IMR-90 (cell line): ENCODE results near the gene CDC42BPG.

Source experiments
- BHLHE40 ChIP-seq: fragments of 150-350 bp; IDR thresholded peaks from 2 replicates; pipeline ENCODE4 v1.6.1; 2016; ENCODE audit warnings: mild to moderate bottlenecking, low read depth, low read length
- CEBPB ChIP-seq: IDR thresholded peaks from 2 replicates; pipeline ENCODE4 v1.6.1; 2012; ENCODE audit warnings: low read depth, low read length, improper control_type of control experiment
- FOS ChIP-seq: fragments of 150-350 bp; IDR thresholded peaks from 2 replicates; pipeline ENCODE4 v1.6.1; 2016; ENCODE audit warnings: low read depth, low read length
- MAFK ChIP-seq: IDR thresholded peaks from 2 replicates; pipeline ENCODE4 v1.6.1; 2012; ENCODE audit warnings: low read depth, low read length, improper control_type of control experiment
- MAZ ChIP-seq: IDR thresholded peaks from 2 replicates; pipeline ENCODE4 v1.6.1; 2012; ENCODE audit warnings: low read depth, mild to moderate bottlenecking, low read length, improper control_type of control experiment, moderate library complexity, borderline replicate concordance
- MXI1 ChIP-seq: IDR thresholded peaks from 2 replicates; pipeline ENCODE4 v1.6.1; 2012; ENCODE audit warnings: low read depth, mild to moderate bottlenecking, low read length, moderate library complexity, borderline replicate concordance
- POLR2A ChIP-seq: IDR thresholded peaks from 2 replicates; pipeline ENCODE4 v1.6.1; 2012; ENCODE audit warnings: mild to moderate bottlenecking, low read depth, low read length
- RAD21 ChIP-seq: IDR thresholded peaks from 2 replicates; pipeline ENCODE4 v1.6.1; 2012; ENCODE audit warnings: low read length, improper control_type of control experiment
- RCOR1 ChIP-seq: IDR thresholded peaks from 2 replicates; pipeline ENCODE4 v1.6.1; 2012; ENCODE audit warnings: mild to moderate bottlenecking, low read length, improper control_type of control experiment; ENCODE audit not compliant: insufficient replicate concordance
- TF ChIP-seq, protein P1 (sequence below): conservative IDR thresholded peaks from 2 replicates; pipeline ENCODE4 v1.5.1; 2012; ENCODE audit warnings: mild to moderate bottlenecking, low read depth, low read length, improper control_type of control experiment
- TF ChIP-seq, protein P2 (sequence below): fragments of 150-350 bp; IDR thresholded peaks from 2 replicates; pipeline ENCODE4 v1.6.1; 2016; ENCODE audit warnings: low read depth, mild to moderate bottlenecking, low read length, moderate library complexity, borderline replicate concordance

- TF ChIP-seq, protein P1, sequence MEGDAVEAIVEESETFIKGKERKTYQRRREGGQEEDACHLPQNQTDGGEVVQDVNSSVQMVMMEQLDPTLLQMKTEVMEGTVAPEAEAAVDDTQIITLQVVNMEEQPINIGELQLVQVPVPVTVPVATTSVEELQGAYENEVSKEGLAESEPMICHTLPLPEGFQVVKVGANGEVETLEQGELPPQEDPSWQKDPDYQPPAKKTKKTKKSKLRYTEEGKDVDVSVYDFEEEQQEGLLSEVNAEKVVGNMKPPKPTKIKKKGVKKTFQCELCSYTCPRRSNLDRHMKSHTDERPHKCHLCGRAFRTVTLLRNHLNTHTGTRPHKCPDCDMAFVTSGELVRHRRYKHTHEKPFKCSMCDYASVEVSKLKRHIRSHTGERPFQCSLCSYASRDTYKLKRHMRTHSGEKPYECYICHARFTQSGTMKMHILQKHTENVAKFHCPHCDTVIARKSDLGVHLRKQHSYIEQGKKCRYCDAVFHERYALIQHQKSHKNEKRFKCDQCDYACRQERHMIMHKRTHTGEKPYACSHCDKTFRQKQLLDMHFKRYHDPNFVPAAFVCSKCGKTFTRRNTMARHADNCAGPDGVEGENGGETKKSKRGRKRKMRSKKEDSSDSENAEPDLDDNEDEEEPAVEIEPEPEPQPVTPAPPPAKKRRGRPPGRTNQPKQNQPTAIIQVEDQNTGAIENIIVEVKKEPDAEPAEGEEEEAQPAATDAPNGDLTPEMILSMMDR = no peak
- TF ChIP-seq MXI1 = no peak
- TF ChIP-seq, protein P2, sequence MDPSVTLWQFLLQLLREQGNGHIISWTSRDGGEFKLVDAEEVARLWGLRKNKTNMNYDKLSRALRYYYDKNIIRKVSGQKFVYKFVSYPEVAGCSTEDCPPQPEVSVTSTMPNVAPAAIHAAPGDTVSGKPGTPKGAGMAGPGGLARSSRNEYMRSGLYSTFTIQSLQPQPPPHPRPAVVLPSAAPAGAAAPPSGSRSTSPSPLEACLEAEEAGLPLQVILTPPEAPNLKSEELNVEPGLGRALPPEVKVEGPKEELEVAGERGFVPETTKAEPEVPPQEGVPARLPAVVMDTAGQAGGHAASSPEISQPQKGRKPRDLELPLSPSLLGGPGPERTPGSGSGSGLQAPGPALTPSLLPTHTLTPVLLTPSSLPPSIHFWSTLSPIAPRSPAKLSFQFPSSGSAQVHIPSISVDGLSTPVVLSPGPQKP = no peak
- TF ChIP-seq BHLHE40 = no peak
- no peak for TF ChIP-seq POLR2A
- TF ChIP-seq MAZ = peak; percentile 39; the same call in 1 of the 2 replicates
- no peak for TF ChIP-seq CEBPB
- peak; percentile 12; the same call in 1 of the 2 replicates for TF ChIP-seq FOS
- TF ChIP-seq RAD21 = no peak
- no peak for TF ChIP-seq MAFK
- no peak for TF ChIP-seq RCOR1
Measured at GRCh38 chr11:64842851-64843685, 1.4 kb downstream of the CDC42BPG start.
